IPS-18c (cell line): ENCODE measurements around the gene PPM1H.

Source experiments
- H3K4me3 ChIP-seq: 2 replicates; pipeline ENCODE4 v1.7.0; 2013; ENCODE audit warnings: low read depth, mild to moderate bottlenecking, low read length, moderate library complexity; ENCODE audit not compliant: insufficient read depth
- H3K9me3 ChIP-seq: one replicate; pipeline ENCODE4 v1.6.1; 2013; ENCODE audit warnings: mild to moderate bottlenecking, low read length, moderate library complexity; ENCODE audit not compliant: control insufficient read depth, insufficient read depth

The PPM1H gene

GRCh38 chr12:62865065-62865464 is 69.9 kb downstream of the PPM1H start:
- Histone ChIP-seq H3K4me3 (no peak overlapping the region), H3K9me3 (no peaks in the 10 kb centered on the region)

GRCh38 chr12:62862259-62862881 is 72.6 kb downstream of the PPM1H start:
- no peak overlapping the region for H3K4me3 ChIP-seq
- H3K9me3 ChIP-seq: no peaks in the 10 kb centered on the region

- H3K4me3 ChIP-seq: no peak overlapping the region
- no peaks in the 10 kb centered on the region for H3K9me3 ChIP-seq
Measured at GRCh38 chr12:62861586-62861985, 73.4 kb downstream of the PPM1H start.

- H3K9me3 ChIP-seq: no peaks in the 10 kb centered on the region
- no peak overlapping the region for H3K4me3 ChIP-seq
Measured at GRCh38 chr12:62860501-62861411, 74.2 kb downstream of the PPM1H start.

GRCh38 chr12:62860020-62860419 is 74.9 kb downstream of the PPM1H start:
- H3K9me3 ChIP-seq: no peaks in the 10 kb centered on the region
- no peak overlapping the region for H3K4me3 ChIP-seq

- Histone ChIP-seq H3K9me3 (no peaks in the 10 kb centered on the region), H3K4me3 (no peak overlapping the region)
Measured at GRCh38 chr12:62859321-62859737, 75.6 kb downstream of the PPM1H start.

- no peaks in the 10 kb centered on the region for H3K9me3 ChIP-seq
- no peak overlapping the region for H3K4me3 ChIP-seq
Measured at GRCh38 chr12:62856454-62856853, 78.5 kb downstream of the PPM1H start.

GRCh38 chr12:62854024-62854423 is 80.9 kb downstream of the PPM1H start:
- H3K9me3 ChIP-seq: no peaks in the 10 kb centered on the region
- no peak overlapping the region for H3K4me3 ChIP-seq

- Histone ChIP-seq H3K9me3 (no peaks in the 10 kb centered on the region), H3K4me3 (no peak overlapping the region)
Measured at GRCh38 chr12:62849398-62849797, 85.6 kb downstream of the PPM1H start.

- no peaks in the 10 kb centered on the region for H3K9me3 ChIP-seq
Measured at GRCh38 chr12:62848418-62848817, 86.5 kb downstream of the PPM1H start.

GRCh38 chr12:62847709-62848108 is 87.2 kb downstream of the PPM1H start:
- Histone ChIP-seq H3K9me3 (no peaks in the 10 kb centered on the region), H3K4me3 (no peak overlapping the region)

More at GRCh38 chr12:62848418-62848817, 86.5 kb downstream of the PPM1H start:
- no peak overlapping the region for H3K4me3 ChIP-seq

GRCh38 chr12:62846491-62846890 is 88.5 kb downstream of the PPM1H start:
- no peaks in the 10 kb centered on the region for H3K9me3 ChIP-seq
- no peak overlapping the region for H3K4me3 ChIP-seq

GRCh38 chr12:62844915-62845314 is 90.0 kb downstream of the PPM1H start:
- no peaks in the 10 kb centered on the region for H3K9me3 ChIP-seq

GRCh38 chr12:62843716-62844115 is 91.2 kb downstream of the PPM1H start:
- Histone ChIP-seq H3K9me3 (no peaks in the 10 kb centered on the region), H3K4me3 (no peak overlapping the region)

More at GRCh38 chr12:62844915-62845314, 90.0 kb downstream of the PPM1H start:
- no peak overlapping the region for H3K4me3 ChIP-seq

- Histone ChIP-seq H3K4me3 (no peak overlapping the region), H3K9me3 (no peaks in the 10 kb centered on the region)
Measured at GRCh38 chr12:62841846-62842245, 93.1 kb downstream of the PPM1H start.

- Histone ChIP-seq H3K4me3 (no peak overlapping the region), H3K9me3 (no peaks in the 10 kb centered on the region)
Measured at GRCh38 chr12:62840806-62841205, 94.1 kb downstream of the PPM1H start.

- no peaks in the 10 kb centered on the region for H3K9me3 ChIP-seq
- no peak overlapping the region for H3K4me3 ChIP-seq
Measured at GRCh38 chr12:62839869-62840660, 94.9 kb downstream of the PPM1H start.
